HPDE6-E6E7 (cell line): ENCODE data around the gene GNAI2.
"Not testable (repeated sequence)": the region's sequence is repeated elsewhere in the genome, so short reads cannot be mapped to it uniquely, and the experiment has no call there.

ENCODE experiments used
- DNase-seq: peaks from one replicate; pipeline ENCODE4 v3.0.0; 2011; ENCODE audit warnings: missing footprints; ENCODE audit errors: extremely low spot score

Gene GNAI2

GRCh38 chr3:50245251-50245745 lies 9.3 kb downstream of the GNAI2 start:
- no peak for DNase-seq

GRCh38 chr3:50245831-50246516 lies 10.0 kb downstream of the GNAI2 start:
- no peak for DNase-seq

- no peak for DNase-seq
These were observed 10.5 kb downstream of the GNAI2 start for GRCh38 chr3:50246517-50246954.

DNA sequence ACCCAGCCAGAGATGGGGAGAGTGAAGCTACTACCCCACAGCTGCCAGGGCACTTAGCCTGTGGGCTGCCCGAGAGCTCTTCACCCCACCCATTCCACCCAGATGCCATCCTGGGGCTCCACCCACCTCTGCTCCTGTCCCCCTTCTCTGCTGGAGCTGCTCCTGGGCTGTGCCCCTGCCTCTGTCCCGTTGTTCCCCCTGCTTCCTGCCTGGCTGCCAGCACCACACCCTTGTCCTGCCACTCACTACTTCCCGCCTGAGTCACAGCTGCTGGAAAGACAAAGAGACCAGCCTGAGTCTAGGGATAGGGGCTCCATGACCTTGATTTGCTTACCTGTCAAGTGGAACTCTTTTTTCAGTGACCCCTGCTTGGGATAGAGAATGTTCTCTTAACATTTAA lies 12.4 kb downstream of the GNAI2 start:
- DNase-seq = no peak

GRCh38 chr3:50249457-50249856 lies 13.5 kb downstream of the GNAI2 start:
- DNase-seq = no peak

DNA sequence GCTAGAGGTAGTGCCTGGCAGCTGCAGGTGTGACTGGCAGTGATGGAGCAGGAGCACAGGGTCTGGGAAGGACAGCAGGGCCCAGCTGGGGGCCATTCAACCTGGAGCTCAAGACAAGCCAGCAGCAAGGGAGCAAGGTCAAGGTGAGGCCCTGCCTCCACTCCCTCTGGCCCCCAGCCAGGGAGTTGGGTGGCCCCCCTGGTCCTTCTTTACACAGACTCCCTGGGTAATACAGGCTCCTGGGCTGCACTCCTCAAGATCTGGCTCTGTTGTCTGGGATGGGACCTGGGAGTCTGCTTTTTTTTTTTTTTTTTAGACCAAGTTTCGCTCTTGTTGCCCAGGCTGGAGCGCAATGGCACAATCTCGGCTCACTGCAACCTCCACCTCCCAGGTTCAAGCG lies 14.5 kb downstream of the GNAI2 start:
- DNase-seq = no peak

DNA sequence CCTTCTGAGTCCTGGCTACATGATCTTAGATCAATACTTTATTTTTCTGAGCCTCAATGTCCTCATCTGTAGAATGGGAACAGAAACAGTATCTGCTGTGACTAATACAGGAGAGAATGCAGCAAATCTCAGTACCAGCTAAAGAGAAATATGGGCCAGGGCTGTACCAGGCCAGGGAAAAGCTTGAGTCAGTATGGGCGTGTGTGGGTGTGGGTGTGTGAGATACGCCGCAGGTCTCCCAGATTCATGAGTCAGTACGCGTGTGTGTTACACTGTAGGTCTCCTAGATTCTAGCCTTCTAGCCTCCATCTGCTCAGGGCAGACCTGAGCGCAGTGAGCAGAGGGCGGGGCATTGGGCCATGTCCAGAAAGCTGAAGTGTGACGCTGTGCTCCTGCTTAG lies 15.2 kb downstream of the GNAI2 start:
- peak; percentile 46 for DNase-seq

DNA sequence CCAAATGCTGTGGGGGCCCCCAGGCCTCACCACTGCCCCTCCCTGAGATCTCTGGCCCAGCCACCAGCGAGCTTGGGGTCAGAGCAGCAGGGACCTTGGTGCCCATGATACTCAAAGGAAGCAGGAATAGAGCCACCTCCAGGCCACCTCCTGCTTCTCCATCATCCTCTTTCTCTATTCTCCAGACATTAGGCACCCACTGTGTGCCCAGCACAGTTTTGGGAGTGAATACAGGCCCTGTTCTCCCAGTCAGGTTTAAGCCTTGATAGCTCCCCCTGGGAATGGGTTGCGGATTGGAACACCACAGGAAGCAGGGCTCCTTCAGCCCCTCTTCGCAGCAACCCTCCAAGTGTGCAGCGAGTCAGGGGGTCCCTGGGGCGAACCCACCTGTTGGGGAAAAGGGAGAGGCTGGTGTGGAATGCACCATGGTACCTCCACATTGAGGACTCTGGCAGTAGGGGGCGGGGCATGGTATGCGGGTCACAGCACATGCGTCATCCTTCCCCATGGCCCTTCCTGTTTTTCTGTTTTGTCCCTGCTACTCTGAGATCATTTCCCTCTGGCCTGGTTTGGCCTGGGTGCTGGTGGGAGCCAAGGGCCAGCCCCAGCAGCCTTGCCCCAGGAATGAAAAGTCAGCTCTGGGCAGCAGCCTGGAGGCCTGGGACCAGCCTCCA lies 18.7 kb downstream of the GNAI2 start:
- no peak for DNase-seq

DNA sequence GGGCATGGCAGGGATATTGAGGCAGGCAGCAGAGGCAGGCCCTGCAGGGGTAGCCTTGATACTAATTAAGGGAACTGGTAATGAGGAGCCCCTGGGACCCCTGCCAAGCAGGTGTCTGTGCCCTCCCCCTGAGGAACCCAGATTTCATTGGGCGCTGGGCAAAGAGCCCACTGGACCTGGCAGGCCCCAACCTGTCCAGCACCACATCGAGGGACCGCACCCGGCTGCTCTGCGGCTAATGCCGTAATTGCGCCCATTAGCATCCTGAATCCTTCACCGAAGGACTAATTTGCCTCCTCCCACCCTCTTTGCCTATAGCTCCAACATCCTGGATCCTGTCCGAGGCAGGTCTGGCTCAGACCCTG lies 19.2 kb downstream of the GNAI2 start:
- DNase-seq = no peak

DNA sequence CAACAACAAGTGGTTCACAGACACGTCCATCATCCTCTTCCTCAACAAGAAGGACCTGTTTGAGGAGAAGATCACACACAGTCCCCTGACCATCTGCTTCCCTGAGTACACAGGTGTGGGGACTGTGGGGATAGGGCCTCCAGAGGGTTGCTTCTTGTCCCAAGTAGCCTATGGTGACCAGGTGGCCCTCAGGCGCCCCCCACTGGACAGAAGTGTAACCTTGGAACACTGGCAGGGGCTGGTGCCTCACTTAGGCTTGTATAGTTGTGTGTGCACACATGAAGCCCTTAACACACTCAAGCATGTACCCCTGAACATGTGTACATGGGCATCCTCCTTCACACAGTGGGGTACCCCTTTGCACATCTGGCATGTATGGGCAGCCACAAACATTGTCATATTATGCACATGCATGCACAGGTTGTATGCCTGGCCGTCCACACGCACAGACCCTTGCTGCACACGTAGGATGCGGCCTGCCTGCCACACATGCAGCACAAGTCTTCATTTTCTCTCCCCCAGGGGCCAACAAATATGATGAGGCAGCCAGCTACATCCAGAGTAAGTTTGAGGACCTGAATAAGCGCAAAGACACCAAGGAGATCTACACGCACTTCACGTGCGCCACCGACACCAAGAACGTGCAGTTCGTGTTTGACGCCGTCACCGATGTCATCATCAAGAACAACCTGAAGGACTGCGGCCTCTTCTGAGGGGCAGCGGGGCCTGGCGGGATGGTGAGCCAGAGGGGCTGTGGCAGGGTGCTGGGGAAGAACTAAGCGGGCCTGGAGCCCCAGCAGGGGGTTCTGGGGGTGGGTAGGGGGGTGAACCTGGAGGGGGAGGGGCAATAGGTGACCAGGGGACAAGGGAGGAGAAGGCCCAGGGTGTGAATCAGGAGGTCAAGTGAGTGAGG lies 21.2 kb downstream of the GNAI2 start:
- DNase-seq = no peak

DNA sequence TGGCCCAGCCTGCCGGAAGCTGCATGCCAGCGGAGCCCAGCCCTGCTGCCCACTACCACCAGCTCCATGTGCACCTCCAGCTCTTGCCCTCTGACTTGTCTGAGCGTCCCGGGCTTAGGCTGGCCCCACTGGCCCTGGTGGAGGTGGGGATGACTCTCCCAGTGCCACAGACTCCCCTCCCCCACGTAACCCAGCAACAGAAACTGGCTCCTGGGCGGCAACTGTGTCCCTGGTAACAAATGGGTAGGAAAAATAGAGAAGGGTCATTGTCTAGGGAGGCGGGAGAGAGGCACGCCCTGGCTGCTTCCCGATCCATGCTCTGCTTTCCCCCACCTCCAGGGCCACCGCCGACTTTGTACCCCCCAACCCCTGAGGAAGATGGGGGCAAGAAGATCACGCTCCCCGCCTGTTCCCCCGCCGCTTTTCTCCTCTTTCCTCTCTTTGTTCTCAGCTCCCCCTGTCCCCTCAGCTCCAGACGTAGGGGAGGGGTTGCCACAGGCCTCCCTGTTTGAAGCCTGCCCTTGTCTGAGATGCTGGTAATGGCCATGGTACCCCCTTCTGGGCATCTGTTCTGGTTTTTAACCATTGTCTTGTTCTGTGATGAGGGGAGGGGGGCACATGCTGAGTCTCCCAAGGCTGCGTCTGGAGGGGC lies 22.2 kb downstream of the GNAI2 start:
- DNase-seq = no peak

- no peak for DNase-seq
These were observed 23.0 kb downstream of the GNAI2 start for GRCh38 chr3:50258979-50259378.

- DNase-seq = no peak
These were observed 23.5 kb downstream of the GNAI2 start for GRCh38 chr3:50259432-50260026.

DNA sequence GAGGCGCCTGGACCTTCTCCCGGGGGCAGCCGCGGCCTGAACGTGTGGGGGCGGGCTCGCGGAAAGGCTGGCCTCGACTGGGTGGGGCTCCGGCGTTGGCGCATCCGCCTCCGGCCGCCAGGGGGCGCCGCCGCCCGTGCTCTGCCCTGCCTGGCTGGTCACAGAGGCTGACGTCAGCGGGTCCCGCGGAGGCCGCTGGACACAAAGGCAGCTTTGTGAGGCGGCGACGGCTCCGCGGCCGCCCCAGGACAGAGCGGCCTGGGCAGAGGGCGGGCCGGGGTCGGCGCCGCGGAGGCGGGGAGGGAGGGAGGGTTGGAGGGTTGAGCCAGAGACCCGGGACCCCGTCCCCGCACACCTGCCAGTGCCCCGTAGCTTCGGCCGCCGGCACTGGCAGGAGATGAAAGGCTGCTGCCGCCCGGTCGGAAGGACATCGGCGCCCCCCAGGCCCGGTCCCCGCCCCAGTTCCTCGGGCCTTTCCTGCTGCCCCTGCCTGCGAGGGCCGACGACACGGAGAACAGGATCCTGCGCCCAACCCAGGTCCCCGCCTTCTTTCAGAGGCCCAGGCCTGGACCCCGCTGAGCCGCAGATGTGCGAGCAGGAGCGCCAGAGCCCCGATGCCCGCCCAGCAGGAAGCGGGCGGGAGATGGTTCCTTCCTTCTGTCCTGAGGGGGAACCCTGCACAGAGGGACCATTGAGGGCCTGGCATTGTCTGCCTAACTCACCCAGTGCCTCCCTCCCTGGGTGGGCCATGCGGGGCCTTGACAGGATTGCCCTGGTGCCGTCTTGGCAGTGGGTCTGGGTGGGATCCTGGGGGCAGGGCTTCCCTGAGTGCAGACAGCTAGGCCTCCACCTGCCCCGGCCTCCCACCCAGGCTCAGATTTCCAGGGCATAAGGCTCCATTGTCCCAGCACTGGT lies 24.3 kb downstream of the GNAI2 start:
- no peak for DNase-seq

DNA sequence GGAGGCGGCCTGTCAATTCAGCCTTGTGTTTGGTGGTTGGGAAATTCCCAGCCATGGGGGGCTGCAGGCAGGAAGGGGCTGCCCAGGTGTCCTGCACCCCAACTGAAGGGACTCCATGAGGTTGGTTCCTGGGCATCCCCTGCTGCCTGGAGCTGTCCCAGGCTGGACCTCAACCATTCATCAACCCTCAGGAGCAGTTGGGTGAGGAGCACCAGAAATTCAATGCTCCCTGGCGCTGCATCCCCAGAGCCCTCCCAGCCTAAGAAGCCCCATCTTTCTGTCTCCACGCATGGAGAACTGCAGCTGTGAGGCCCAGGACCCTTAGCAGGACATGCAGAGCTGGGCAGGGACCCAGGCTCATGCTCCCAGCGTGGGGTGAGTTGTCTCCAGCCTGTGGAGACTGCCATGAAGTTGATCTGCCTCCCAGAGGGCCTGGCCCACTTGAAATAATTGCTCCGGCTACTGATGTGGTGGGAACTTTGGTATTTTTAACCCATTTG lies 25.0 kb downstream of the GNAI2 start:
- DNase-seq = no peak

DNA sequence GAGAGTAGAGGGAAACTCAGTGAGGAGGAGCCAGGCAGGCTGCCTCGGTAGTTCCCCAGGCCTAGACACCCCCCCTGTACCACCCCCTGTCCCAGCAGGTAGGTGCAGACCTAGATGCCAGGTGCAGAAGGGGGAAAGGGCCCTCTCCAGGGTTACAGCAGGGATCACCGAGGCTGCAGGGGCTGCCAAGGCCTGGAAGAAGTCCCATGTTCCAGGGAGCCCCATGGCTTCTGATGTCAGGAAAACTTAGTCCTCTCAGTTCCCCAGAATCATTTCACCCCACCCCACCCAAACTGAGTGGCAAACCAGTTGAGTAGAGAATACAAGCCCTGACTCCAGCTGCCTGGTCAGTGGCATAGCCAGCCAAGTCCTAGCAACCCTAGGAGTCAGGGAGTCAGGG lies 25.5 kb downstream of the GNAI2 start:
- no peak for DNase-seq

- DNase-seq = not testable (repeated sequence)
These were observed 26.2 kb downstream of the GNAI2 start for GRCh38 chr3:50262200-50262599.

DNA sequence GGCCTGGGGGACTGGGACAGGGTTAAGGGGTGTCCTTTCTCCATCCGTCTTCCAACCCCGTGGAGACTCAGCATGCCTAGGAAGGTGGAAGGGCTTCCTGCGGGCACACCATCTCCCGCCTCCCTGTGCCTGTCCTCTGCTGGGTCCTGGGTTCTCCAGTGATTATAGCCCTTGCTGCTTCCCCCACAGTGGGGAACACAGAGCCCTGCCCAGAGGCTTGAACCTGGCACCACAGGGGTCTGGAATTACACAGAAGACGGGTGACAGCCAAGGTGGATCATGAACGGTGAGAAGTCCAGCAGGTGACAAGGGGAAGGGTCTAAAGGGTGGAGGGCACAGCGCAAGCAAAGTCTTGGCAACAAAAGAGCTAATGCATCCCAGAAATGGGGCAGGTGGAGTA lies 26.8 kb downstream of the GNAI2 start:
- DNase-seq = no peak

DNA sequence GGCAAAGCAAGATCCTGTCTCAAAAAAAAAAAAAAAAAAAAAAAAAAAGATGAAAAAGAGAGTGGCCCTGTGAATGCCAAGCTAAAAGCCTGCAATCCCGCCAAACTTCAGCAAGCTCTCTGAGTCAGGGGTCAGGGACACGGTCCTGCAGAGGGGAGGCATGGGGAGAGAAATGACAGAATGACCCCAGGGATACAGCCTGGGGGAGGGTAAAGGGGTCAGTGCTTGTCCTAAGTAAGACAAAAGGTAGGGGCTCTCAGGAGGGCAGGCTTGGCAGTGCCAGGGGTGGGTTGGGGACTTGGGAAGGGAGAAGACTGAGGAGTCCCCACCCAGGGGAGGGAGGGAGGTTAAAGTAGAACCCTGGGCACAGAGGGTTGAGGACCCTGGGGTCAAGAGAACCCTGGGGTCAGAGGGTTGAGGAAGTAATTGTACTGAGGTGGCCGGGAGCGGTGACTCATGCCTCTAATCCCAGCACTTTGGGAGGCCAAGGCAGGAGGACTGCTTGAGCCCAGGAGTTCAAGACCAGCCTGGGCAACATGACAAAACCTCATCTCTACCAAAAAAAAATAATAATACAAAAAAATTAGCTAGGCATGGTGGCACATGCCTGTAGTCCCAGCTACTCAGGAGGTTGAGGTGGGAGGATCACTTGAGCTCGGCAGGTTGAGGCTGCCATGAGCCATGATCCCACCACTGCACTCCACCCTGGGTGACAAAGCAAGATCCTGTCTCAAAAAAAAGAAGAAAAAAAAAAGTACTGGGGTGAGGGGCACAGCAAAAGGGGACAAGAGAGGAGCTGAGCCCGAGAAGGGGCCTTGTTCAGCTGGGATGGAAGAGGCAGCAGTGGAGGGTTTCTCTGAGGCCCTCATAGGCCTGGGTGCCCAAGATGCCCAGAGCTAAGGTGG lies 27.7 kb downstream of the GNAI2 start:
- no peak for DNase-seq
